GM18505 (cell line): ENCODE measurements around the gene PTPRJ.

Source experiments
- ATAC-seq: cut with Tn5 transposase; IDR thresholded peaks from one replicate; pipeline ENCODE4 v1.9.1; 2021; ENCODE audit not compliant: unreplicated experiment
- POLR2A ChIP-seq: IDR thresholded peaks from 4 replicates; pipeline ENCODE4 v1.6.1; 2011; ENCODE audit warnings: borderline replicate concordance; ENCODE audit not compliant: insufficient read depth, insufficient read length; ENCODE audit errors: extremely low read depth

The PTPRJ gene

GRCh38 chr11:48075637-48076036 is 95.3 kb downstream of the PTPRJ start:
- TF ChIP-seq POLR2A, result no peak

GRCh38 chr11:48077251-48077650 is 96.9 kb downstream of the PTPRJ start:
- no peak for TF ChIP-seq POLR2A
- no peak for ATAC-seq

More at GRCh38 chr11:48075637-48076036, 95.3 kb downstream of the PTPRJ start:
- ATAC-seq, result no peak

GRCh38 chr11:48078689-48079088 is 98.3 kb downstream of the PTPRJ start:
- TF ChIP-seq POLR2A, result no peak
- no peak for ATAC-seq

- TF ChIP-seq POLR2A, result no peak
- no peak for ATAC-seq
These were observed 99.2 kb downstream of the PTPRJ start for GRCh38 chr11:48079596-48079995.

- ATAC-seq, result no peak
These were observed 100.0 kb downstream of the PTPRJ start for GRCh38 chr11:48080301-48080861.

GRCh38 chr11:48081151-48082010 is 101.0 kb downstream of the PTPRJ start:
- no peak for ATAC-seq
- TF ChIP-seq POLR2A, result no peak

More at GRCh38 chr11:48080301-48080861, 100.0 kb downstream of the PTPRJ start:
- no peak for TF ChIP-seq POLR2A

GRCh38 chr11:48082771-48083170 is 102.4 kb downstream of the PTPRJ start:
- ATAC-seq, result no peak
- no peak for TF ChIP-seq POLR2A

GRCh38 chr11:48083421-48083820 is 103.1 kb downstream of the PTPRJ start:
- no peak for ATAC-seq
- TF ChIP-seq POLR2A, result no peak

- TF ChIP-seq POLR2A, result no peak
- ATAC-seq, result no peak
These were observed 105.3 kb downstream of the PTPRJ start for GRCh38 chr11:48085688-48086087.

GRCh38 chr11:48087422-48087821 is 107.1 kb downstream of the PTPRJ start:
- ATAC-seq, result no peak
- no peak for TF ChIP-seq POLR2A

- no peak for ATAC-seq
- TF ChIP-seq POLR2A, result no peak
These were observed 107.8 kb downstream of the PTPRJ start for GRCh38 chr11:48087974-48088681.

GRCh38 chr11:48088682-48089050 is 108.3 kb downstream of the PTPRJ start:
- ATAC-seq, result no peak
- no peak for TF ChIP-seq POLR2A

GRCh38 chr11:48090174-48090573 is 109.8 kb downstream of the PTPRJ start:
- no peak for ATAC-seq
- no peak for TF ChIP-seq POLR2A
